HG03139 (cell line): ENCODE results near the gene STK24.

Experiments
- ATAC-seq: cut with Tn5 transposase; IDR thresholded peaks from one replicate; pipeline ENCODE4 v1.9.1; 2021; ENCODE audit not compliant: unreplicated experiment

Gene STK24

DNA sequence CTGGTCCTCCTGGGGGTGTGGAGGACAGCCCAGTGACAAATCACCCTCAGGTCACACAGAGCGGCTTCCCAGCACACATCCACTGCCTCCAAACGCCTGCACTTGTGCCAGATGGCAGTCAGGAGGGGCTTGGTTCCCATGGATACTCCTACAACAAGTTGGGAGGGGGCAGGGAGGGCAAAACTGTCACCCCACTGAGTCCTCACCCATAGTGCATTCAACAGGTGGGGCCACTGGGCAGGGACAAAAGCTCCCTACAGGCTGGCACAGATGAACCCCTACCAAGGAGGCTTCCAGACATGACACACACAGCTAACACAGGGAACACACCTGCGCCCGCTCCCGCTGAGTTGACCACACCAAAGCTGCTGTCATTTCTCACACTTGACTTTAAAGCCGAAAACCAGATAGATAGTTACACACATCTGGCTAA is 120.5 kb downstream of the STK24 start:
- no peak for ATAC-seq

DNA sequence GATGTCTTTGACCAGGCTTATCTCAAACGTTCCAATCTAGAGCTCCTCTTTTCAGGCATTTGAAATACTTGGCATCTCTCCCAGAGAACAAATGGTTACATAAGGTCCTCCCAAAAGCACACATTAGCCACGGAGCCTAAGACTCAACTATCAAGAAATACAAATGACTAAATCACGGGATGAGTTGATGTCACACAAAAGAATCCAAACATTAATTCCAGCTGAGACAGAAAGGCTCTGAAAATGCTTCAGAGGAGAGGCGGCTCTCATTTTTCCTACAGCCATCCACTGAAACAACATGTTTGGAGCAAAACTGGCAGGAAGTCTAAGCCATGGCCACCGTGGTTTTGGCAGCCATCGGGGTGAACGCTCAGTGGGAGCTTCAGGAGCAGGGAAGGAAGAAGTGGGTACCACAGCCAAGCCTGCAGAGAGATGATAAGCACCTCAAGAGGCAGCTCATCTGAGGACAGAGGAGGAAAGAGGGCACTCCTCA is 122.5 kb downstream of the STK24 start:
- ATAC-seq = no peak

DNA sequence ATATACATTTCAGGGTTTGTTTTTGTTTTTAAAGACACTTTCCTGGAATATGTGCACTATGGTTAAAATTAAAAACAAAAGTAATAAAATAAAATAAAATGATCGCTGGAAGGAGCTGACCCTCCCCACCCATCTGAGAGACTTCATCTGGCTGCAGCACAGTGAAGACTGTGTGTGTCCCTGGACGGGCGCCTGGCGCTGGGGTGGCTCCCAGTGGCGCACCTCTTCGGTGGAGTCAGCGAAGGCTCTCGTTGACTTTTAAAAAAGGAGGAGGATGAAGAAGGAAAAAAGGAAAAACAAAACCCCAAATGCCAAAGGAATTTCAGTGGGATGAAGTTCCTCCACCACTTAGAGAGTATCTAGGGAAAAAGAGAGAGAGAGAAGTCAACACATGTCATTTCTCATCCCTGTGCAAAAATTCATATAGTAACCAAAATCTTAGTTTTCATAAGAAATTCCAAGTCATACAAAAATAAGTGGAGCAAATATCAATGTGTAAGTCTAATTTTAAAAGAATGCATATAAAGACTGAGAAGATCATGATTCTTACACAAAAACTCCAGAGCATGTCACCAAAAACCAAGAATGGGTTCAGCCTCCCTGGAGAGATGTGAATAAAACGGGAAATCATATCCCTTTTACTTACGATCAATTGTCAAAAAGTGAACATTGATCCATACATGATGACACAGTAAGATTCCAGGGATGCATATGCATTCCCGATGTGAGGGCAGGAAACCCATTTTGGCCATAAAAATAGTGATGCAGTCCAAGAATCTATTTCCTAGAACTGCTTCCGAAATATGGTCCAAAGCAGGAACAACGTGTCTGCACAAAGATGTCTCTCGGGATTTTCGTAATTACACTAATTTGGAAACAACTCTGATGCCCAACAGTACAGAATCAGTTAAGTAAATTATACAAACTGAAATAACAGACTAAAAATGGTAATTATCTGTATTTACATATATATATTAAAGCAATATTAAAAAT is 123.8 kb downstream of the STK24 start:
- no peak for ATAC-seq

DNA sequence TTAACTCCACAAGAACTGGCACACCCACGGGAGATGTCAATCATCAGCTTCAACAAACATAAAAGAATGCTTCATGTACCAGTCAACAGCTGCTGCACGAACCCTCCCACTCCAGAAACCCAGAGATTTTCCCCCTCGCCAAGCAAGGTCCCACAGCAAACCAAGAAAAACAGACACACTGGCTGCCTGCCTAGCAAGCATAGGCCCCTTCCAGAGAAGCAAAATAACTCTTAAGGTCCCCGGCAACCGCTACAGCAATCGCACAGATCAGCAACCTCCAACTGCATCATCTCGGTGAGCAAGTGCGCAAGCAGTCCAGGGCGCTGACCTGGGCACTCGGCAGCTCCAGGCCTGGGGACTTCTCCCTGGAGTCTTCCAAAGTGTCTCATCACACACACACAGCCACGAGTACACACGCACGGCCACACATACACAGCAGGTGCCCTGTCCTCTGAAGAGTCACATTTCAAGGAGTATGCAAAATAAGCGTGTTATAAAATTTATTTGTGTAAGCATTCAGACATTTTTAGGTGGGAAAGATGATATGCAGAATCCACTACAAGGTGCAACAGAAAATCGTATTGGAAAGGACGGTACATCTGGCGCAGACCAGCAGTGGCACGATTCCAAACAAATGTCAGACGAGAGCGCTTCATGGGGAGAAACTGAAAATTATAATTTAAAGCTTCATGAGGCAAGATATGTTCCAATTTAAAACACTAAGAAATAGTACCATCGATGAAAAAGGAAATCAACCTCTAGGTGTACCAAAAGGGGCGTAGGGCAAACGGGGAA is 125.0 kb downstream of the STK24 start:
- no peak for ATAC-seq

DNA sequence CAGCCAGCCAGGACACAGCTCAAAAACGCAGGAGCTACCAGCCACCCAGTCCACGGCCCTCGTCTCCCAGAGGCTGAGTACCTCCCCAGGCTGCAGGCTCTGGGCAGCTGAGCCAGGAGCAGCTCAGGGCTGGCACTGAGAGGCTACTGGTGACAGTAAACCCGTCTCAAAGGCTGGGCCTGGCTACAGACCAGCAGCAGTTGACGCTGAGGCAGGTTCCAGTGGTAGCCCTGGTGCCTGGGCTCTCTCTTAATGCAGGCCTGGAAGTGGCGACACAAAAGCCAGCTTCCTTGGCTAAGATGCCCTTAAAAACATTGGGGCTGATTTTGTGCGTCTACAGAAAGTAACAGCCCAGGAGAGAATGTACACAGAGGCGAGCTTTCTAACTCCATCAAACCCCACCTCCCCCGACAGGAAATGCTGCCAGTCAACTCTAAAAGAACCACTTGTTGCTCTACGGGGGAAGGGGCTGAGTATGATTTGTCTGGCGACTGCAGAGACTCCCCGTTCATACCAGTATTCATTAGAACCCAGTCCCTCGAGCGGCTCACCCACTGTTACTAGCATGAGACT is 126.3 kb downstream of the STK24 start:
- no peak for ATAC-seq

DNA sequence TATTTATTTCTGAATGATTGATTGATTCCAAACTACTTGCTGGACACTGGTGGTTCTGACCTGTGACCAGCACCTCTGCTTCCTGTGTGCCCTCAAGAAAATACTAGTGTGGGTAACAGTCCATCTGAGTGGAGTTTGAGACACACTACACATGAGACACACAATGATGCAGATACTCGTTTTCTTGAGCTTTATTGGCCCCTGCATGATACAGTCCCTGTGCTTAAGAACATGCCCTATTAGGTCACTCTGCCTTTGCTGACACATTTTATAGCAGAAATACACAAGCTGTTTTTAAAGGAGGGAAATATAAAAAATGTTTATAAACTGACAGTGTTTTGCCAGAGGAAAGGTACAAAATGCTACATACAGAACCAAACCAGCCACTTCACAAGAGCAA is 126.9 kb downstream of the STK24 start:
- ATAC-seq = no peak

DNA sequence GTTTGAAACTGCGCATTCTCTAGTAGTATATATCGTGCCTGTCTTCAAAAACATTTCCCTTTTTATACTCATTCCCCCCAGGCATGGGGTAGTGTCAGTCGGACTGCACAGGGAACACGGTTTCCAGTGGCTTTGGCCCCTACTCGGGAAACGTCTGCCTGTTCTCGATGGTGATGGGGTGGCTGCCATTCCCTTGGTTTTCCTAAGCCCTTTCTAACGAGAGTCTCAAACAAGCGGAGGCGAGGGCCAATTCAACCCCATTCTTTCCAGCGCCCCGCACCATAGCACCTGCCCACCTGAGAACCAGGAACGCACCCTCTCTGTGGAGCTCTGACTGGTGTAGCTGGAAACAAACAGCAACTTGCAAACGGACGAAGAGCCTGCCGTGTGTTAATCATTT is 127.6 kb downstream of the STK24 start:
- no peak for ATAC-seq

DNA sequence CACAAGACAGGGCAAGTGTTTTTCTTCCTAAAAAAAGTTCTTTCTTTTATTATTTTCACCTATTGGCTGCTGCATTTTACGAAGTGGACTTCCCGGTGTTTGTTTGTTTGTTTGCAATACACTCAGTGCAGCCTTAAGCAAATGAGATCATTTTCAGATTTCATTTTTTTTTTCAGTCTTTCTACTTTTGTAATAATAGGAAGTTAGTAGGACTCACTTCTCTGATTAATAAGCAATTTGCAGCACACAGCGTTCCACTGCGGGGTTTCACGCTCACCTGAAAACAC is 128.3 kb downstream of the STK24 start:
- ATAC-seq = no peak

DNA sequence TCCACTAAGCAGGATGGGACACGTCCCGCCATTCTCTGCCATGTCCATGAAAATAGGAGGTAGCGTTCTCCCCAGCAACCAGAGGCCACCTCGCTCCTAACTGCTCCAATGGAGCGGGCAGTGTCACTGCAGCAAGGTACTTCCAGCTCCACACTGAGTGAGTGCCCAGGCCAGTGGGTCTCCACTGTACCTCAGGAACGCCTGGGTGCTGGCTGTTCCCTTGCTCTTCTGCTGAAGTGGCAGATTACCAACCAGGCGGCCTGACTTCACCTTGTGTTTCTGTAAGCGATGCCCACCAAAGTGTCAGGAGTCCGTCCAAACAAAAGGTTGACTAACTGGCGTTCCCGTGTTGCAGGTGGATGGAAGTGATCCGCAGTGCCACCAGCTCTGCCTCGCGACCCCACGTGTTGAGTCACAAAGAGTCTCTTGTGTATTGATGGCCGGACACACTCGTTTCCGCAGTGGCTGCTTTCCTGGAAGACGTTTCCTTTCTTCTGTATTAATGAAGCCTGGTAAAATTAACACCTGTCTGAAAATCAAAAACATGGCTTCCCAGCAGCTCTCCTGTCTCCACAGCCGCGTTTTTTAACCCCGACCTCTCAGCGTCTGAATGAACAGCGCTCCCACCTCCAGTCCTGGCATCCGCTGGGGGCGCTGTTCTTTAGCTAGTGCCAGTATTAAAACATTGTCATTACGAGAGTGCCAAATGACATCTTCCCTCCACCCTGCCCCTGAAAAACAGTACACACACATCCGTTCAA is 128.8 kb downstream of the STK24 start:
- no peak for ATAC-seq

DNA sequence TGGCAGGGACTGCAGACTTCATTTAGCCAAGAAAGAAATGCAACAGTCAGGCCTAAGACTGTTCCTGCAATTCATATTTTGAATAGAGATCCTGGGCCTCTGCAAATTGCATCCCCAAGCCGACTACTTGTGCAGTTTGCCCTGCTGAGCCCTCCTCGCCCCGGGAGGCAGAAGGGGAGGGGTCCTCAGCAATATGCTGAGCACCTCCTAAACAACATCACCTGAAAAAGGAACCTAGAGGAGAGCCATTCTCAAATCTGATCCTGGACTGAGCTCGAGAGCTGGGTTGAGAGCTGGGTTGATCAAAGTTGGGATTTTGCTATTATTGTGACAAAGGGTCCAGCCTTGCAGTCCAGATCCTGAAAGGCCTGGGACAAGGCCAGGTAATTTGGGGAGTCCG is 129.8 kb downstream of the STK24 start:
- no peak for ATAC-seq

DNA sequence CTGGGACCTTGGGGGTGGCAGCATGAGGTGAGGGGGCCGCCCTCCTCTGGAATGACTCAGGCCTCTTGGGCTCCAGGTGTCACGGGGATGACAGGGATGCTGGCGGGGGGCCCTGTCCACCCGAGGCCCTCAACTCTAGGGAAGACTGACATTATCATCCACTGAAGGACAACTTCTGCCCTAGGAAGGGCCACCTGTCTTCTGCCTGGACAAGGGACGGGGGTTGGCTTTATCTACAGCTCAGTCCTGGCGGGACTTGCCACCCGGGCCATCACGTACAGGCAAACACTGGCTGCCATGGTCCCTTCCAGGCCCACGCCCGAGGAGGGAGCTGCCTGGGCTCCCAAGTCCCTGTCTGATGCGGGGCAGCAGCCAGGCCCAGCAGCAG is 130.7 kb downstream of the STK24 start:
- ATAC-seq = no peak

DNA sequence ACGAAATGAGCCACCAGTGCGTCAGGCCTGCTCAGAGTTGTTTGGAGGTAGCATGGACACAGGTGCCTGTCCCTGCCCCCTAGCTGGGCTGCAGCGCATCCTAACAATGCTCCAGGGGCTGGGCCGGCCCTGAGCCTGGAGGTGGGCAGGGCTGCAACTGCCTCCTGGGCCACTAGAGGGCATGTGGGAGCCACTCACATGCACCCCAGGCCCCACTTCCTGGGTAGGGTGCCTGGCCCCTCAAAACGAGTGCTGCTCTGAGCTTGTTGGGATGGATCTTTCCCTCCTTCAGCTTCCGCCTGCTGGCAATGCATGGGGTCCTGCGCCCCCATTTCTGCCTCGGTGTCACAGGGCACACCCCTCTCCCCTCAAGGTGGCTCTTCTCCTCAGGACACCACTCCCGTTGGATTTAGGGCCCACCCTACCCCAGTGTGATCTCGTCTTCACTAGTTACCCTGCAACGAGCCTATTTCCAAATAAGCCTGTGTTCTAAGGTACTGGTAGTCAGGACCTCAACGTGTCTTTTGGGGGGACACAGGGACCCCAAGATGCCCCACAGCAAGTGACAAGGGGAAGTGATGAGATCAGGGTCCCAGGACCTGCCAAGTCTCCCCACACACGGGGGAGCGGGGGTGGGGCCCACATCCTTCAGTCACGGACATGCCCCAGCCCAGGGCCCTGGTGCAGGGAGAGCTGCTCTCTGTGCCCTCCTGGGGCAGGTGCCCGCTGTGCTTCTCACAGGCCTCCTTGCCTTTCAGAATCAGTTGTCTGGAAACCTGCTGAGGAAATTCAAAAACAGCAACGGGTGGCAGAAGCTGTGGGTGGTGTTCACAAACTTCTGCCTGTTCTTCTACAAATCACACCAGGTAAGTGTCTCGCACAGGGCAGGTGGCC is 131.3 kb downstream of the STK24 start:
- peak; percentile 89 for ATAC-seq

DNA sequence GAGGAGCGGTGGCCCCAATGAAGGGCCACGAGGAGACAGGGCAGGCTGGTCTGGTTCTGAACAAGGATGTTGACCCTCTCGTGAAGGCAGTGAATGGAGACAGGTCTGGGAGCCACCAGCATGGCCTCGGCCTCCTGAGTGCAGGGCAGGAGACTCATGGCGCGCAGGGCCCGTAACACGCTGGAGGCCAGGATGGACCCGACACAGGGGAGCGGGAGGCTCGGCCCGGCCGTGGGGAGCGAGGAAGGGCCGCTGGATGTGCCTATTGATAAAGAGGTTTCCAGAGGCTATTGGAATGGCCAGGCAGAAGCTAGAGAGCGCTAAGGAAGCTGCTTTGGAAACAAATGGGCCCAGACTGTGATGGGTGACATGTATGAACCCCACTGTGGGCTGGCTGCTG is 132.5 kb downstream of the STK24 start:
- ATAC-seq = no peak

DNA sequence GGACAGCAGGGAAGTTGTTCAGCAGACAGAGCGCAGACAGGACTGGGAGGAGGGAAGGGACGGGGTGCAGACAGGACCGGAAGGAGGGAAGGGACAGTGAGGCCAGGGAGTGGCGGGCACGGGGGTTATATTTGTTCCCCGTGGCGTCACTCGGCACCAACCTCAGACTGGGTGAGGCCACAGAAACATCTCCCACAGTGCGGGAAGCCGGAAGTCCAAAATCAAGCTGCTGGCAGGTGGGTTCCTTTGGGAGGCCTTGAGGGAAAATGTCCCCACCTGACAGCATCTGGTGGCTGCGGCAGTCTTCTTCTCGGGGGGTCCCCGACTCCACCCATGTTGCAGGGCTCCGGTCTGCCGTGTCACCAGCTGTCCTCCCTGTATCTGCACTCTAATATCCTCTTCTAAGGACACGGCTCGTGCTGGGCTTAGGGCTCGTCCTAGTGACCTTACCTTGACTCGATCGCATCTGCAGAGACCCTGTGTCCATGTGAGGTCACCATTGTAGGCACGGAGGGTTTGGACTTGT is 133.0 kb downstream of the STK24 start:
- no peak for ATAC-seq

DNA sequence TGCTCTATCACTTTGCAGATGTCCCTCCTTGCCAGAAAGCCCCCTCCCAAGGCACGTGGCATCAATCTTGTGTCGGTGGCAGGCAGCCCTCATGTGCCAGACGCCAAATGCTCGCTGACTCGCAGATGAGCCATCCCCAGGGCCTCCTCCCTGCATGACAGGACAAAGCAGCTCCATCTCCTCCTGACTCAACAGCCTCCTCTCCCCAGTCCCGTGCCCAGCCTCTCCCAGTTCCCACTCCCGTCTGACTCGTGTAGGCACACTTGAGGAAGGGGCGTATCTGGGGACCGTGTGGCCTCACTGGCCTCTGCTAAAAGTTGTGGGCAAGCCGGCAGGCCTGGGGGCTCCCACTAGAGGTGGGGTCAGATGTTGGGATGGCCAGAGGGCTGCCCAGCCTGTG is 133.6 kb downstream of the STK24 start:
- no peak for ATAC-seq

DNA sequence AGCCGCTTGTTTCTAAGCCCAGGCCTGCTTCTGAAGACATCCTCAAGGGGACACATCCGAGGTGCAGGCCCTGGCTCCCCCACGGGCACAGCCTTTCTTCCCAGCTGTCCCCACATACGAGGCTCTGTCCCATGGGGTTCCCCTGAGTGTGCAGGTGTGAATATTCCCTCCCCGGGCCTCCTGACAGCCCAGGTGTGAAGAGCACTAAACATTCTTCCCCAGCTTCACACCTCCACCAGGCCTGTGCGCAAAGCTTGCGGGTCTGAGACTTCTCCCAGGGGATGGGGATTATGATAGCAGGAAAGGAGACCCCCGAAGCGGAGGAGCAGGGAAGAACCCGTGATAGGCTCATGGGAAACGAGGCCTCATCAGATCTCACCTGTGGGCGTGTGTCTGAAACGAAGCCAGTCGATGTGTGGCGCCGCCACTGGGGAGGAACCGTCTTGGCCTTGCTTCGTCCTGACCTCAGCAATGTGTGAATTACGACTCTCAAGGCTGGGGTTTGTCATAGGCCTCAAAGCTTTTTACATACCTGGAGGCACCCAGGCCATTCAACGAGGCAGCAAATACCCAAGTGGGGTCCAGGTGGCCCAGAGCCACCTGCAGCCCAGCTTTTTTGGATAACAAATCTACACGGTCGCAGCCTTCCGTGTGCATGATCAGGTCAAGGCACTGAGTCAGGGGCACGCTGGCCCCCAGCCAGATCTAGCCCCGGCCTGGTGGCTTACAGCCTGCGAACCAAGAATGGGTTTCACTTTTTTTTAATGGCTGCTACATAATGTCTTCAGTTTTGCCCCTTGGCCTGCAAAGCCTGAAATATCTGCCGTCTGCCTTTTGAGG is 134.3 kb downstream of the STK24 start:
- no peak for ATAC-seq

DNA sequence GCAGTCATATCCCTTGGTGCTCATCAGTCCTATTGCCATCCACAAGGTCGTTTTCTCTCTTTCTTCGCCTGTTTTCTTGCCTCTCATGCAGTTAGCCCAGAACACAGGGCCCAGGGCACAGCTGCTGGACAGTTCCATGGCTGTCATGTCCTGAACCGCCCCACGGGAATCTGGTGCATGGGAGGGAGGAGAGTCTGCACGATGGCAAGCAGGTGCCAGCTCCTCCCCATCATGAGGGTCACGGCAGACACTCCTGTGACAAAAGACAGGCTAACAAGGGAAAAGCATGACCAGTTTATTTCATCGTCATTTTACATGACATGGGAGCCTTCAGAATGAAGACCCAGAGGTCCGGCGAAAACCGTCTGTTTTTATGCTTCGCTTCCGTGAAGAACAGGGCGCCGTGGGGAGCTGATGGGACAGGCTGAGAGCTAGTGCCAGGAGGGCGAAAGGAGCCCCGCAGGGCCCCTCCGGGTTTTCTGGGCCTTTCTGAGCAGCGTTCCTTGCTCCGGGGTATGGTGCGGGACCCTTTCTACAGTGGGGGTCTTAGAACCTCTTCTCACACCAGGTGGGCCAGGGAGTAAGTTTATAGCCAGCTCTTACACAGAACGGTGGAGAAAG is 135.7 kb downstream of the STK24 start:
- no peak for ATAC-seq

DNA sequence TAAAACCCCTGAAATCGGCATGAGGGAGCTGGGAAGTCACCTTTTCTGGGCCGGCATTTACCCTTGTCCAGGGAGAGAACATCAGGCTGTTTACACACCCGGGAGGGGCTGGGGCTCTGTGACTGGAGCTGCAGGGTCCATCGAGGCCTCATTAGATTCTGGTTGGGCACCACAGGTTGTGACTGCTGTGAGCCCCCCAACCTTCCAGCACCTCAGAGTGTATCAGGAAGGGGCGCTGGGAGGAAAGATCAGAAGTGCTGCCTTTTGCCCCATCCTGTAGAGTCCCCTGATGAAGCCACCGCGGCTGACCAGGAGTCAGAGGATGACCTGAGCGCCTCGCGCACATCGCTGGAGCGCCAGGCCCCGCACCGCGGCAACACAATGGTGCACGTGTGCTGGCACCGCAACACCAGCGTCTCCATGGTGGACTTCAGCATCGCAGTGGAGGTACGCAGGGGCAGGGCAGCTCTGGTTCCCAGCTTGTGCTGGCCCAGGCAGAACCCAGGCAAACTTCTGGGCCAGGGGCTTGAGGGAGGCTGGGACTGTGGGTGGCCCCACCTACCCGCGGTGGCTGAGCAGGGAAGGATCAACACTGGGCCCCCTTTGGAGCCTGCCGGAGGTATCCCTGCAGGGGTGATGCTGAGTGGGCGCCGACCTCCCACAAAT is 136.4 kb downstream of the STK24 start:
- ATAC-seq = no peak
